Vagina (tissue), 2 donors: ENCODE results near the gene AMT.

Experiments used
- CTCF ChIP-seq, 3 experiments: fragments of 450-650 bp in 2 of 3; fragments of 200-600 bp in 1 of 3; sonication (generic) in 1 of 3; IDR thresholded peaks; one replicate each; pipeline ENCODE4 v1.5.1; 2017 to 2019; ENCODE audit warnings: antibody characterized with exemption in 3 of 3, mild to moderate bottlenecking in 2 of 3, moderate library complexity in 2 of 3
- POLR2A ChIP-seq, 2 donors: fragments of 450-650 bp; IDR thresholded peaks; one replicate each; pipeline ENCODE4 v1.6.1; 2017; ENCODE audit warnings: antibody characterized with exemption in 2 of 2, mild to moderate bottlenecking in 2 of 2, moderate library complexity in 2 of 2

GRCh38 chr3:49456466-49456865 is 34.2 kb upstream of the AMT start:
- no peak for TF ChIP-seq CTCF (IDR thresholded peaks at IDR 0.05)
- TF ChIP-seq POLR2A (IDR thresholded peaks at IDR 0.05), result no peak
